Measurements from ENCODE around the gene SYCE3.

- TF ChIP-seq POLR2AphosphoS5 (IDR thresholded peaks at IDR 0.05; ENCODE audit: low read depth, low read length) (no peak), POLR2A (IDR thresholded peaks at IDR 0.05; ENCODE audit: low read depth, low read length) (no peak)
Measured at GRCh38 chr22:50536226-50536625, 26.5 kb downstream of the SYCE3 start.
